ENCODE data around the gene IKZF3.
A peak's percentile ranks its signal among the peaks of the same experiment; 100 is the strongest.

Gene IKZF3

GRCh38 chr17:39816272-39816671 lies 47.8 kb downstream of the IKZF3 start:
- DNase-seq (ENCODE audit: low read depth in 3 of 3) = no peak

GRCh38 chr17:39814497-39814896 lies 49.6 kb downstream of the IKZF3 start:
- DNase-seq (ENCODE audit: low read depth in 3 of 3) = no peak

DNA sequence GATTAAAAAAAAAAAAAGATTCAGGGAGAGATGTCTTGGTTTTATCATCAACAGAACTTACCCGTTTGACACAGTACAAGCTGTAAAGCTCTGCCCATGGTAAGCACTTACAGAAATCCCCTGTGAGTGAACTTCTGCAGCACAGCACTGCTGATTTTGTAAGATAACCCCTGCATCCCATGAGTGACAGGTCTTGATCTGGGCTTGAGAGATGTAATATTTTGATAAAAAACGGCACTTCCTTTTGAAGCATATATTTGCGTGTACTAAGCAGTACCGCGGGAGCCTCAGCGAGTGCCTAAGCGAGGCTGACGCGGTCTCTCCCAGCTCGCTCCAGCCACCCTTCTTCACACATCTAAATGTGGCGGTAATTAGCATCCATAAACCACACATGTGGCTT lies 50.5 kb downstream of the IKZF3 start:
- peak in 1 of 3 donors; percentile 36 for DNase-seq (ENCODE audit: low read depth in 3 of 3)

DNA sequence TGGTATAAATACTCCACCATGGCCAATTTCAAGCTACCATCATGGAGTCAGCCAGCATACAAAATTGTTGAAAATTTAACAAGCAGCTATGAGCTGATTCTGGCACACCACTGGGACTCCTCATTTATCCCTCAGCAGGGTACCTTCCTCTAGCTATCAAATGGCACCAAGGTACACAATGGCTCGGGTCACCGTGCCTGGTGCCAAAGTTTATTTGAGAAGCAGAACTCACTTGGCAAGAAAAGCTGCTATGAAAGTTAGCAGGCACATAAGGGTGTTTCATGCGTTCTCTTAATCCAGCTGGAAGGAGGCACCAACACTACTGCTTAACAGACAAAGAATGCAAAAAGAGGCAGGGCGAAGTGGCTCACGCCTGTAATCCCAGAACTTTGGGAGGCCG lies 51.6 kb downstream of the IKZF3 start:
- no peak for DNase-seq (ENCODE audit: low read depth in 3 of 3)

DNA sequence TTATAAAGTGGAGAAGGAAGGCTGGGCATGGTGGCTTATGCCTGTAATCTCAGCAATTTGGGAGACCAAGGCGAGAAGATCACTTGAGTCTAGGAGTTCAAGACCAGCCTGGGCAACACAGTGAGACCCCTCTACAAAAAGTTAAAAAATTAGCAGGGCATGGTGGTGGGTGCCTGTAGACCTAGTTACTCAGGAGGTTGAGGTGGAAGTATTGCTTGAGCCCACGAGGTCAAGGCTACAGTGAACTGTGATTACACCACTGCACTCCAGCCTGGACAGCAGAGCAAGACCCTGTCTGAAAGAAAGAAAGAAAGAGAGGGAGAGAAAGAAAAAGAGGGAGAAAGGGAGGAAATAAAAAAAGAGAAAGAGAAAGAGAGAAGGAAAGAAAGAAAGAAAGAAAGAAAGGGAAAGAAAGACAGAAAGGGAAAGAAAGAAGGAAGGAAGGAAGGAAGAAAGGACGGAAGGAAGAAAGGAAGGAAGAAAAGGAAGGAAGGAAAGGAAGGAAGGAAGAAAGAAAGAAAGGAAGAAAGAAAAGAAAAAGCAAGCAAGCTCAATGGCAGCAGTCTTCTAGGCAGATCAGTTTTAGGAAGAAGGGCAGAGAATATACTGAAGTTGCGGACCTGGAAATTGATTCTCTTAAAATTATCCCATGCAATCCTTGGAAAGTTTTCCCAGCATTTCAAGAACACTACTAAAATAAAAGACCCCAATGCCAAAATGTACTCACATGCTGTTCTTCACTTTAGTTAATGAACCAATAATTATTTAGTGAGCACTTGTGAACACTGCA lies 53.0 kb downstream of the IKZF3 start:
- DNase-seq (ENCODE audit: low read depth in 3 of 3) = no peak

DNA sequence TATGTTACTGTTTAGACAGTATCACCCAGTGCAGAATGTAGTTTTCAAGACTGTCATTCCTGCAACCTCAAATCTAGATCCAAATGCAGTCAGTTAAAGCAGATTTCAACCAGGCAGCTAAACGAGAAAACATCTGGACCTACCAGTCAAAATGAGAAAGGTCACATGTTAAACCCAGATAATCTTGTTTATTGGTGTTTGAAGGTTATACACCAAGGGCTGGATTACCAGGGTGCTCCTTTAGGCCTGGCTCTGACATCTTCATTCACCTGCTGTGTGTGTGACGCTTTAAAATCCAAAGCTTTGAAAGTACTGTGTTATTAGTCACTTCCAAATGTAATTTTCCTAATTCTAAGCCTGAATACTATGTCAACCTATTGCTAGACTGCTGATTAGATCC lies 54.9 kb downstream of the IKZF3 start:
- DNase-seq (ENCODE audit: low read depth in 3 of 3) = no peak

DNA sequence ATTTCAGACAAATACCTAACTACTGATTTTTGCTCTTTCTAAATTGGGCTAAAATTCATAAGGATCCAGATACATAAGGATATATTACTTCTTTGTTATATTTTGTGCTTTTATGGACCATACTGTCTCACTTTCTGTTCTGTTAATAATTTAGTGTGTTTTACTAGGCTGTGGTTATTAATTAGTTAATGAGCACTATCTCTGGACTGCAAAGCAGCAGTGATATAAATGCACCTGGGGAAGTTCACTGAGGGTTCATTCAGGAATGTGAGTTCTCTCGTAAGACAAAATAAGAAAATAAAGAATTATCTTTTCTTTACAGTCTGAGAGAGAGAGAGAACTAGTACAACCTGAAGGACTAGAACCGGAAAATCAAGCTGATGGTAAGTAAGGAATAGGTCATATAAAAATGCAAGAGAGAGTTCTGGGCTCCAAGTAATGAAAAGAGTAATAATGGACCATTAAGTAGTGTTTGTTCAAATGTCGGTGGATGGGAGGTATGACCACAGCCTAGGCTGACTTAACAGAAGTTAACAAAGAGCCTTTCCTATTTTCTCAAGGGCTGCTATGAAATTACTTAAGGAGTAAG lies 55.6 kb downstream of the IKZF3 start:
- no peak for DNase-seq (ENCODE audit: low read depth in 3 of 3)

DNA sequence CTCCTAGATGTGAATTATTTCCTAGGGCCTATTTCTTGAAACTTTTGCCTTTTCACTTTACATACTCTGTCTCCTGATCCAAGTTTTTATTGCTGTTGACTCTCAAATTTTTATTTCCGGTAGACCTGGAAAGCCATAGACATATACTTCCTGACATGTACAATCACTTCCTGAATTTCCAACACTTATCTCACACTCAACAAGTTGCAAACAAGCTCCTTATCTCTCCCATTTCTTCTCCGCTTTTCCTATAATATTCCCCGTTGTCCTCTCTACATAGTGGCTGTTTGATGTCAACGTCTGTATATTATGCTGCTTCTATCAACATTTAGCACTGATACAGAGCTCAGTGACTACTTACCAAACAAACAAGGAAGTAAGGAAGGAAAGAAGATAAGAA lies 59.3 kb downstream of the IKZF3 start:
- no peak for DNase-seq (ENCODE audit: low read depth in 3 of 3)

- no peak for DNase-seq (ENCODE audit: low read depth in 3 of 3)
Measured at GRCh38 chr17:39801055-39801454, 63.1 kb downstream of the IKZF3 start.

DNA sequence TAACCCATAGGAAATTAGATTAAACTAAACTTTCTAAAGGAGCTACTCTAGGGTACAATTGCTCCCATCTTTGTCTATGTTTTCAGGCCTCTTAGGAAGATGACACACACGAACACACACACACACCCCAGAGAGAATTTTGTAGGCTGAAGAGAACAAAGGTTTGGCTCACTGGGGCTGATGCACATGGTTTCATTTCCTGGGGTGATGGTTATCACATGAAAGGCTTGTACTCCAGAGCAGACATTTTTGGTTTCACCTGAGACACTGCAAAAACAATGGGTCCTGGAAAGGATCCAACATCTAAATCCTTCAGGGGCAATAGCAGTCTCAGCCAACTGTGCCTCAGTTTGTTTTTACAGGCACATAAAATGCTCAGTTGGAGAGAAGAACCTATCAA lies 63.6 kb downstream of the IKZF3 start:
- no peak for DNase-seq (ENCODE audit: low read depth in 3 of 3)

DNA sequence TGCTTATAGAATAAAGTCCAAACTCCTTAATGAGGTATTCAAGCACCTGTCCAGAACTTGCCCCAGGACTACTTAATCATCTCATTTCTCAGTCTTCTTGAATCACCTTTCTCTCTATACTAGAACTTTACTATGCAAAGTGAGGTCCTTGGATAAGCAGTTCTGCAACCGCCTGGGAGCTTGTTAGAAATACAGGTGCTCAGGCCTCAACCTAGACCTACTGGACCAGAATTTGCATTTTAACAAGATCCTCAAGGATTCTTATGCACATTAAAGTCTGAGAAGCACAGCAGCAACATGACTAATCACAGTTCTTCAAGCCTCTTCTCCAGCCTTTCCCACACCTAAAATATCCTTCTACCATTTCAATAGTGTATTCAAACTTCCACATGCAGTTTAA lies 64.7 kb downstream of the IKZF3 start:
- DNase-seq (ENCODE audit: low read depth in 3 of 3) = no peak

GRCh38 chr17:39794249-39794970 lies 69.7 kb downstream of the IKZF3 start:
- DNase-seq (ENCODE audit: low read depth in 3 of 3) = no peak

DNA sequence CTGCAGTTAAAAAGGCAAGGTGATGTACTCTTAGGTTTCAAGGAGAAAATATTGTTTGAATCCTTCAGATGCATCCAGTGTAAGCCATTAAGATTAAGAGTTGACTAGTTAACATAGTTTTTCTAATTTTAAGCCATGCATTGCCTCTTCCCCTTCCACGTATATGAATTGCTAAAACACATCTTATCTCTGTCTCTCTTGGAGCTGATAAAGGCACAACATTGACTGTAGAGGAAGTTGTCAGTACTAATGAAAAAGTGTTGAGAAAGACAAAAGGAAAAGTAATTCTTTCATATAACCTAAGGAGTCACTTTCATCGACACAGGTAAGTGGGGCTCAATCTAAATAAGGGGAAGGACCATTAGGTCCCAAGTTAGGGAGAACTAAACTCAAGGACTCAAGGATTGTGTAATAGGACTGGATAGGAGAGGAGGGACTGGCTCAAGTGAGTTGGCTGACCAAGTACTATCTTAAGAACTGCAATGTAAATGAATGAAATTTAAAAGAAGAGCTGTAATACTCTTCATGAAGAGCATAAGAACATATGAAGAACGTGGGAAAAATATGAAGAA lies 70.7 kb downstream of the IKZF3 start:
- no peak for DNase-seq (ENCODE audit: low read depth in 3 of 3)

- DNase-seq (ENCODE audit: low read depth in 3 of 3) = no peak
Measured at GRCh38 chr17:39792526-39793221, 71.4 kb downstream of the IKZF3 start.

DNA sequence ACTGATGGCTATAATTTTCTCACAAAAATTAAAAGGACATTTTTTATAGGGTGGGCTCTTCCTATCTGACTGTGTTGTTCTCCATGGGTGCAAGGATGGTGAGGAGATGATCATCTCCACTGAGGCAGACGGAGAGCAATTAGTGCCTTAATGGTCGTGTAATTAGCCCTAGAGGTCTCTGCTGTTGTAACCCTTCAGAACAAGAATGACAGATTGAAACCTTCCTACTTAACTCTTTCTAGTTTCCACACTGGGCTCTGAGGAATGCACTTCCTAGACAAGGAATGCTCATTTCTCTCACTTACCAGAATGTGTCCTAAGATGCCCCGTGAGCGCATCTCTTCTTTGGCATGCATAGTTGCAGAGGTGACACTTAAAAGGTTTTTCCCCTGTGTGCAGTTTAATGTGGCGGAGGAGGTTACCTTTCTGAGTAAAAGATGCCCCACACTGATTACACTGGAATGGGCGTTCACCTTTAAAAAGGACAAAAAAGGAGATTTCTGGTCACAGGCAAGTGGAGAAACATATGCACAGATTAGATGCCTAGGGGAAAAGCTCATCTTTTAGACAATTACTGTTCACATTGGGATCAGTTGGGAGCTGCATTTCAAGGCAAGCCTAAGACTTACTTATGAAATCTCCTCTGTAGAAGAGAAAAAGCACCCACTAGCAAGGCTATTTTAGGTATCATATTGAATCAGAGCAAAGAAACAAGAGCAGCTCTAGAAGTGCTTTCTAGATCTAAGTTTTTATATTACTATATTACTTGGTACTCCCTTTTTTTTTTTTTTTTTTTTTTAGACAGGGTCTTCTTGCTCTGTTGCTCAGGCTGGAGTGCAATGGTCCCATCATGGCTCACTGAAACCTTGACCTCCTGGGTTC lies 72.8 kb downstream of the IKZF3 start:
- DNase-seq (ENCODE audit: low read depth in 3 of 3) = peak in 2 of 3 donors; percentile 38 to 40

- DNase-seq (ENCODE audit: low read depth in 3 of 3) = no peak
Measured at GRCh38 chr17:39787743-39788484, 76.2 kb downstream of the IKZF3 start.

DNA sequence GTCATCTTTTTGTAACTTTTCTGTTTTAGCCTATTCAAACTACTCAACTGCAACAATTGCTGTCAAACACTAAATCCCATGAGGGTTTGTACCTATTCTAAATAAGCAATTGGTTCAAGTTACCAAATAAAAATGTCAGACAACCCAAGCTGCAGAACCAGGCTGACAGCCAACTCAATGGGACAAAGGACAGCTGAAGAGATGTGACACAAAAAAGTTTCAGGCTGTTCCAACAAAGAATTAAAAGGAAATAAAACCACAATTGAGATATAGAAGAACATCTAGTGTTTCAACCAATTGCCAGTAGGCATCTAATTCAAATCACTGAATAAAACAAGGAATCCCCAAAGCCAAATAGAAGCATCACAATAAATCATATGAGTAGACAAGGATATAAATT lies 77.1 kb downstream of the IKZF3 start:
- no peak for DNase-seq (ENCODE audit: low read depth in 3 of 3)

GRCh38 chr17:39782980-39783379 lies 81.1 kb downstream of the IKZF3 start:
- DNase-seq (ENCODE audit: low read depth in 3 of 3) = no peak

DNA sequence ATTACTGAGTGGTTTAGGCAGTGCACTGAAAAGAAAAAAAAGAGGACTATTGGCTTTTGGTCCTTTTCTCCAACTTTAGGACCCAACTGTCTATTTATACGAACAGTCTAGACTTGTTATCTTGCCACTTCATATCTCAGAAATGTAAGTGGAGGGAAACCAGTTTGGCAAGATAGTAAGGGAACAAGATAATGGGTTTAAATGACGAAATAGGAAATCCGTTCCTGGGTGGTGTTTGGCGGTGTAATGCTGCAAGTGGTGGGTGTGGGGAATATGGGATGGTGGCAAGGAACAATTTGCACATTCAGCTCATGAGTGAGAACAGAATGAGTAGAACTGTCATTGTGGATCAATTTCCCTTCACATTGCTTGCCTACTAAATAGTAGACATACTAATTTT lies 81.6 kb downstream of the IKZF3 start:
- DNase-seq (ENCODE audit: low read depth in 3 of 3) = no peak

- no peak for DNase-seq (ENCODE audit: low read depth in 3 of 3)
Measured at GRCh38 chr17:39781861-39782213, 82.3 kb downstream of the IKZF3 start.
